Measurements from ENCODE around the gene AVPR1B.

AVPR1B gene

DNA sequence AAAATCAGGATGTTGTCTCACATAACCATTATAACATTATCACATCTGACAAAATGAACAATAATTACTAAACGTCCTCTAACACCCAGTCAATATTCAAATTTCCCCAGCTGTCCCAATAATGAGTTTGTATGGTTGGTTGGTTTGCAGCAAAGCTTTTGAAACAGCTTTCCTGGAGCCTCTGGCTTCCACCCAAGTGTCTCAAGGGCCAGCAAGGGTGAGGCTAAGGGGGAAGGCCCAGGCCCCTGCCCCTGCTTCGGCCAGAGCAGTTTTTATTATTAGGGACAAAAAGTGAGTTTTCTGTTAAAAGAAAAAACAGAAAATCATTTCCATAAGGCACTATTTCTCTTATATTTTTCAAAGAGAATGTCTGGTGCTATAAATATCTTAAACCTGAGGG lies 19.1 kb upstream of the AVPR1B start:
- H3K4me3 ChIP-seq (replicated peaks in 1 of 2; ENCODE audit: low read depth in 2 of 2, low read length in 2 of 2): no peak overlapping the region
- TF ChIP-seq, protein P1, sequence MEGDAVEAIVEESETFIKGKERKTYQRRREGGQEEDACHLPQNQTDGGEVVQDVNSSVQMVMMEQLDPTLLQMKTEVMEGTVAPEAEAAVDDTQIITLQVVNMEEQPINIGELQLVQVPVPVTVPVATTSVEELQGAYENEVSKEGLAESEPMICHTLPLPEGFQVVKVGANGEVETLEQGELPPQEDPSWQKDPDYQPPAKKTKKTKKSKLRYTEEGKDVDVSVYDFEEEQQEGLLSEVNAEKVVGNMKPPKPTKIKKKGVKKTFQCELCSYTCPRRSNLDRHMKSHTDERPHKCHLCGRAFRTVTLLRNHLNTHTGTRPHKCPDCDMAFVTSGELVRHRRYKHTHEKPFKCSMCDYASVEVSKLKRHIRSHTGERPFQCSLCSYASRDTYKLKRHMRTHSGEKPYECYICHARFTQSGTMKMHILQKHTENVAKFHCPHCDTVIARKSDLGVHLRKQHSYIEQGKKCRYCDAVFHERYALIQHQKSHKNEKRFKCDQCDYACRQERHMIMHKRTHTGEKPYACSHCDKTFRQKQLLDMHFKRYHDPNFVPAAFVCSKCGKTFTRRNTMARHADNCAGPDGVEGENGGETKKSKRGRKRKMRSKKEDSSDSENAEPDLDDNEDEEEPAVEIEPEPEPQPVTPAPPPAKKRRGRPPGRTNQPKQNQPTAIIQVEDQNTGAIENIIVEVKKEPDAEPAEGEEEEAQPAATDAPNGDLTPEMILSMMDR (IDR thresholded peaks at IDR 0.05; ENCODE audit: low read depth, low read length): no peak
- no peak for DNase-seq (ENCODE audit: low read depth in 2 of 2)

DNA sequence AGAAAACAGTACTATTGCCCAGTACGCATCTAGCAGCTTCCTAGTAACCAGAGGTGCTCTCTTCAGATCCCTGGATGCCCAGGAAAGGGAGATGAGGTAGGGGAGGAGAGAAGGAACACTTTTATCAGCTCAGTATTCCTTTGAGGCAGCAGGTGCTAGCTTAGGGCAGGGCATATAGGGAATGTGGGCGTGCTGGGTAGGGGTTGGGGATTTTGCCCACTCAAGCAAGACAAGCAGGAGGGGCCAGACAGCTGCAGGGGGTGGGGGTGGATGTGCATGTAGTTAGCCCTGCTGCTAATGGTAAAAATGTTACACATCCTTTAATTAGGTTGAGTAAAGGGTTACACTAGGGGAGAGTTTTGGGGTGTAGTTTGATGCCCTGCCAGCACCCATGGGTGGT lies 18.1 kb upstream of the AVPR1B start:
- TF ChIP-seq, protein P1 (IDR thresholded peaks at IDR 0.05; ENCODE audit: low read depth, low read length): no peak
- no peak overlapping the region for H3K4me3 ChIP-seq (replicated peaks in 1 of 2; ENCODE audit: low read depth in 2 of 2, low read length in 2 of 2)
- DNase-seq (ENCODE audit: low read depth in 2 of 2): no peak

DNA sequence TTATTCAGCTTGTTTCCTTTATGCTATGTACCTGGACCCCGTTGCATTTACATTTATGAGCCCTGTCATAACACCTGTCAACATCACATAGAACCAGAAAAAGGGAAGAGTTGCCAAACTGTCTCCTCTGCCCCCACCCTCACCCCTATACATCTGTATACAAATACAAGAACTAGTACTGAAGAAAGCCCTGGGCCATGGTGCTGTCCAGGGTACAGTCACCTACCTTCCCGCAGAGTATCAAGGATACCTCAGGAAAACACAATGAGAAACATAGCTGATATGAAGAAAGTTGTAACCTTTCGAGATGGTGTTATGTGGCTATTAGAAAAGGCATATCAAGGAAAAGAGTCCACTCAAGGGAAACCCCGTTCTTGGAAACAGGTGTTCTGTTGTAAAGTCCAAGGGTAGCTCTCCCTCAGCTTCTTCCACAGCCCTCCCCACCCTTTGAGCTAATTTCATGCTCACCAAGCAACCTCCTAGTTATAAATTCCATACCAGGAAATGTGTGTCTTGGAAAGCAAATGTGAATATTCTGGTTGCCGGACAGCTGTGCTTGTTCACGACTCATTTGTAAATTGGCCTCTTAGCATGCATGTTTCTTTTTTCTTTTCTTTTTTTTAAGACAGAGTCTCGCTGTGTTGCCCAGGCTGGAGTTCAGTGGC lies 16.7 kb upstream of the AVPR1B start:
- TF ChIP-seq, protein P1 (IDR thresholded peaks at IDR 0.05; ENCODE audit: low read depth, low read length): no peak
- no peak for DNase-seq (ENCODE audit: low read depth in 2 of 2)

DNA sequence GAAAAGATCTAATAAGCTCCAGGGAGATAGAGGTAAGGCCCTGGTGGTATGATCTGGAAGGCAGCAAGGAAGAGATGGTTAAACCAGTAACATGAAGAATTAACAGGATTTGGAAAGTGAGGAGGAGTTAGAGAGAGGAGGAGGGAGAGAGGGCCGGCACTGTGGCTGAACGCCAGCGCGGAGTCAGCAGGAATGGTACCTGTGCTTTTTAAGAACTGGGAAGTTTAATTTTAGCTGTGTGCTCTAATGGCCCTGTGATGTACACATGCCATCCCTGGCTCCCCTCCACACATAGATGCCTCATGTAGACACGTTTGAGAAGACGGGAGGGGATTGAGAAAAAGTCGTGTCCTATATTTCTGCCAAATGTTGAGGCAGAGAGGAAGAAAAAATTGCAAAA lies 13.8 kb upstream of the AVPR1B start:
- DNase-seq (ENCODE audit: low read depth in 2 of 2): no peak
- H3K4me3 ChIP-seq (replicated peaks in 1 of 2; ENCODE audit: low read depth in 2 of 2, low read length in 2 of 2): no peak overlapping the region
- TF ChIP-seq, protein P1 (IDR thresholded peaks at IDR 0.05; ENCODE audit: low read depth, low read length): no peak

More for the DNA sequence above, 16.7 kb upstream of the AVPR1B start:
- no peak overlapping the region for H3K4me3 ChIP-seq (replicated peaks in 1 of 2; ENCODE audit: low read depth in 2 of 2, low read length in 2 of 2)

DNA sequence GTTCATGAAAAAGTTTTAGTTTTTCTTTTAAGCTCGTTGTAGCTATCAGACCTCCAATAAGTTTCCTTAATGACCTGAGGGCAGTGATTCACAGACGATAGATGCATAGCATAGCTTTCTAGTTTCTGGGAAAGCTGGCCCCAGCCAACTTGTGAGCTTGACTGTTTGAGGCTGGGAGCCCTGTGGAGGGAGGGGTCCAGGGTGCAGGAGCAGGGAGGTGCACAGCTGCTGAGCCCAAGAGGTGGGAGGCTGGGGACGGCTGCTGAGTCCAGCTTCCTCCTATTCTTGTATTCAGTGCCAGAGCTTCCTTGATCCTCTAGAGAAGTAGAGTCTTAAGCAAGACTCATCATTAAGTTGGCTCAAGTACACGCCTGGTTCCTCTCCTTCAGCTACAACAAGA lies 11.0 kb upstream of the AVPR1B start:
- H3K4me3 ChIP-seq (replicated peaks in 1 of 2; ENCODE audit: low read depth in 2 of 2, low read length in 2 of 2): no peak overlapping the region
- TF ChIP-seq, protein P1 (IDR thresholded peaks at IDR 0.05; ENCODE audit: low read depth, low read length): no peak
- no peak for DNase-seq (ENCODE audit: low read depth in 2 of 2)

DNA sequence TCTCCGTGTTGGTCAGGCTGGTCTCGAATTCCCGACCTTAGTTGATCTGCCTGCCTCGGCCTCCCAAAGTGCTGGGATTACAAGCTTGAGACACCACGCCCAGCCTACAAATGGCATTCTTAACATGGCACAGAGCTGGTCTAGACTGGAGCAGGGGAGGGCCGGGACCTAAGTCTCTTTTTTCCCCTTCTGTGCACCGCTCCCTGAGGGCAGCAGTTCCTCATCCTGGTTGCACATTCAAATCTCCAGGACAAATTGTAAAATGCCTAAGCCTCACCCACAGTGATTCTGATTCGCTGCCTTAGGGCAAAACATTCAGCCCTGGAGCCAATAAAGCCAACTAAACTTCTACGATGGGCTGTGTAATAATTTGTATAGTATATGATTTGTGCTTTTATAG lies 10.1 kb upstream of the AVPR1B start:
- TF ChIP-seq, protein P1 (IDR thresholded peaks at IDR 0.05; ENCODE audit: low read depth, low read length): no peak
- DNase-seq (ENCODE audit: low read depth in 2 of 2): no peak
- H3K4me3 ChIP-seq (replicated peaks in 1 of 2; ENCODE audit: low read depth in 2 of 2, low read length in 2 of 2): no peak overlapping the region

DNA sequence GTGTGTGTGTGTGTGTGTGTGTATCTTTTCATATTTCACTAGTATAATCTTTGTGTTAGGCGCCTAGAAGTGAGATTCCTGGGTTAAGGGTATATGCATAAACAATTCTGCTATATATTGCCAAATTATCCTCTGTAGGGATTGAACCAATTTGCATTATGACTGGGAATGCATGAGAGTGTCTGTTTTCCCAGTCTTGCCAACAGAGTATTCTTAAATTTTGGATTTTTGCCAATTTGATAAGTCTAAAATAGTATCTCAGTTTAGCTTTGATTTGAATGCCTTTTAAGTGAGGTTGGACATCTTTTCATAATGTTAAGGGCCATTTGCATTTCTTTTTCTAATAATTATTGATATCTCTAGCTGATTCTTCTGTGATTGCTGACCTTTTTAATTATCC lies 8.2 kb upstream of the AVPR1B start:
- no peak overlapping the region for H3K4me3 ChIP-seq (replicated peaks in 1 of 2; ENCODE audit: low read depth in 2 of 2, low read length in 2 of 2)
- TF ChIP-seq, protein P1 (IDR thresholded peaks at IDR 0.05; ENCODE audit: low read depth, low read length): no peak
- no peak for DNase-seq (ENCODE audit: low read depth in 2 of 2)

All from cardiac fibroblast (primary cell).